ENCODE data around the gene CPLANE1.

DNA sequence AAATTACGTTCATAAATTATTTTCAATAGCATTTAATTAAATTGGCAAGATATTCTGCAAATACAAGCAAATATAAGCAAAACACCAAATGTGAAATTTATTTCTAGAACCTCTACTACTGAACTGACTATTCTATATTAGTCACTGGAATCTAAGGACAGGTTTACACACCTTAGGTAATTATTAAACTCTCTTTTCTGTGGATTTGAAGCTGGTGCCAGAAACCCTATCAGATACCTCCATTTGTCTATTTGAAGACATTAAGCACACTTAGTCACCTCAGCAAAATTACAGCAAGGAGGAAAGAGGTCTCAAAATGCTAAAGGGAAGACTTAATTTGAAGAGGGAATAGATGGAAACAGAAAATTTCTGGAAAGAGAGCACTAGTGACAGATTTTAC is 83.4 kb downstream of the CPLANE1 start:
- TF ChIP-seq ARNTL (CRISPR knock-in tag; IDR thresholded peaks at IDR 0.05; ENCODE audit: borderline replicate concordance, low read depth) (no peak), RARB (CRISPR knock-in tag; IDR thresholded peaks at IDR 0.05) (no peak), ZFP30 (CRISPR knock-in tag; IDR thresholded peaks at IDR 0.05) (no peak), CSRNP3 (CRISPR knock-in tag; IDR thresholded peaks at IDR 0.05) (no peak), ZNF565 (CRISPR knock-in tag; conservative IDR thresholded peaks at IDR 0.05; ENCODE audit: low read depth) (no peak), ZFP3 (CRISPR knock-in tag; IDR thresholded peaks at IDR 0.05) (no peak), PPARA (CRISPR knock-in tag; IDR thresholded peaks at IDR 0.05; ENCODE audit: borderline replicate concordance) (no peak)
- TF ChIP-seq, protein P1, sequence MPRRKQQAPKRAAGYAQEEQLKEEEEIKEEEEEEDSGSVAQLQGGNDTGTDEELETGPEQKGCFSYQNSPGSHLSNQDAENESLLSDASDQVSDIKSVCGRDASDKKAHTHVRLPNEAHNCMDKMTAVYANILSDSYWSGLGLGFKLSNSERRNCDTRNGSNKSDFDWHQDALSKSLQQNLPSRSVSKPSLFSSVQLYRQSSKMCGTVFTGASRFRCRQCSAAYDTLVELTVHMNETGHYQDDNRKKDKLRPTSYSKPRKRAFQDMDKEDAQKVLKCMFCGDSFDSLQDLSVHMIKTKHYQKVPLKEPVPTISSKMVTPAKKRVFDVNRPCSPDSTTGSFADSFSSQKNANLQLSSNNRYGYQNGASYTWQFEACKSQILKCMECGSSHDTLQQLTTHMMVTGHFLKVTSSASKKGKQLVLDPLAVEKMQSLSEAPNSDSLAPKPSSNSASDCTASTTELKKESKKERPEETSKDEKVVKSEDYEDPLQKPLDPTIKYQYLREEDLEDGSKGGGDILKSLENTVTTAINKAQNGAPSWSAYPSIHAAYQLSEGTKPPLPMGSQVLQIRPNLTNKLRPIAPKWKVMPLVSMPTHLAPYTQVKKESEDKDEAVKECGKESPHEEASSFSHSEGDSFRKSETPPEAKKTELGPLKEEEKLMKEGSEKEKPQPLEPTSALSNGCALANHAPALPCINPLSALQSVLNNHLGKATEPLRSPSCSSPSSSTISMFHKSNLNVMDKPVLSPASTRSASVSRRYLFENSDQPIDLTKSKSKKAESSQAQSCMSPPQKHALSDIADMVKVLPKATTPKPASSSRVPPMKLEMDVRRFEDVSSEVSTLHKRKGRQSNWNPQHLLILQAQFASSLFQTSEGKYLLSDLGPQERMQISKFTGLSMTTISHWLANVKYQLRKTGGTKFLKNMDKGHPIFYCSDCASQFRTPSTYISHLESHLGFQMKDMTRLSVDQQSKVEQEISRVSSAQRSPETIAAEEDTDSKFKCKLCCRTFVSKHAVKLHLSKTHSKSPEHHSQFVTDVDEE (CRISPR knock-in tag; IDR thresholded peaks at IDR 0.05), result no peak

Data from SK-N-SH treated with all-trans-retinoic acid at 6 μM for 48 hours (cell line).